ENCODE data around the gene SPPL3.
"Not testable (repeated sequence)": the region's sequence is repeated elsewhere in the genome, so short reads cannot be mapped to it uniquely, and the experiment has no call there.

The SPPL3 gene

DNA sequence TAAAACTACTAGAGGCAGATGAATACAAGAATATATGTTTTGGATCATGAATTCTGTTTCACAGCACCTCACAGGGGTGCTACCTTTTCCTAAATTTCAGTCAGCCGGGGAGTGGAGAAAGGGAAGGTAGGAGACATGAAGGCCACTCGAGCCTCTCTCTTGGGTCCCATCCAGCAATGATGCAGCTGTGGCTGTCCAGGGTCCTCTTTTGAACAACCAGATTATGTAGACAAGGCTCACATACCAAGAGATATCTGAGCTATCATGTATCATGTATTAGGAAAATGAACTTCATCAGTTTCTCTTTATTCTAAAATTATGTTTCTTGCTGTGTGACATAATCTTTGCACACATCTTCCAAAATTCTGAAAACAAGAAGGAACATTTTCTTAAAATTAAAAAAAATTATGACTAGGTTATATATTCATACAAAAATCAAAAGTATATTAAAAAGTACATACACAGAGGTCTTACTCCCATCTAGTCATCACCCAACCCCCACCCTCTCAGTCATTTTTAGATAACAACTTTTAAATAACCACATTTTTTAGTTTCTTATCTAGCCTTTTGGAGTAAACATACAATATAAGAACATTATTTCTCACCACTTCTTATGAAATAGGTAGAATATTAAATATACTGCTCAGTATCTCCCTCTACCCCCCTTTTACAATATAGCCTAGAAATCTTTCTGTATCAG is 89.8 kb downstream of the SPPL3 start:
- no peak for DNase-seq

- no peak for DNase-seq
These were observed 90.5 kb downstream of the SPPL3 start for GRCh38 chr12:120813588-120814153.

GRCh38 chr12:120810021-120810420 is 94.1 kb downstream of the SPPL3 start:
- no peak for DNase-seq

DNA sequence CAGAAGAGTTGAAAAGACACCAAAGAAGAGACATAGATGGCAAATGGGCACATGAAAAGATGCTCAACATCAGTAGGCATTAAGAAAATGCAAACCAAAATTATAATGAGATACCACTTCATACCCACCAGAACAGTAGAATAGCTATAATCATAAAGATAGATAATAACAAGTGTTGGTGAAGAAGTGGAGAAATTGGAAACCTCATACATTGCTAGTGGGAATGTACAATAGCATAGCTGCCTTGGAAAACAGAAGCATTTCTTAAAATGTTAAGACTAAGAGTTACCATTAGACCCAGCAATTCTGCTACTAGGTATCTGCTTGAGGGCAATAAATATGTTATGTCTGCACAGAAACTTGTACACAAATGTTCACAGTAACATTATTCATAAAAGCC is 99.7 kb downstream of the SPPL3 start:
- DNase-seq = no peak

GRCh38 chr12:120801146-120801545 is 103.0 kb downstream of the SPPL3 start:
- no peak for DNase-seq

DNA sequence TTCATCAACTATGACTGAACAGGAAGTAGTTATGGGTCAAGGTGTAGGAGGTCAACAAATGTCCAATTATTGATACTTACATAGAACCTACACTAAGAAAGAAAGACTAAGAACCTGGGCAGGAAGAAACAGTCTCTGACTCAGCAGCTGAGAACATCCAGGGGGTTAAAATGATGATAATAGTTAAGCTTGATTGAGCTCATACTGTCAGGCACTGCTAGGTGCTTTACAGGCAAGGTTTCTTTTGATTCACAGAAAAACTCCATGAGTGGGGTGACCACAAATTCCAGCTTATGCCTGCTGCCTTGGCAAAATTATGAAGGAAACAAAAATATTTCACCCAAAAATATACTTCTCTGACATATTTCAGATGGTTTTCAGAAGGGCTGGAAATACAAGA is 103.5 kb downstream of the SPPL3 start:
- DNase-seq = no peak

DNA sequence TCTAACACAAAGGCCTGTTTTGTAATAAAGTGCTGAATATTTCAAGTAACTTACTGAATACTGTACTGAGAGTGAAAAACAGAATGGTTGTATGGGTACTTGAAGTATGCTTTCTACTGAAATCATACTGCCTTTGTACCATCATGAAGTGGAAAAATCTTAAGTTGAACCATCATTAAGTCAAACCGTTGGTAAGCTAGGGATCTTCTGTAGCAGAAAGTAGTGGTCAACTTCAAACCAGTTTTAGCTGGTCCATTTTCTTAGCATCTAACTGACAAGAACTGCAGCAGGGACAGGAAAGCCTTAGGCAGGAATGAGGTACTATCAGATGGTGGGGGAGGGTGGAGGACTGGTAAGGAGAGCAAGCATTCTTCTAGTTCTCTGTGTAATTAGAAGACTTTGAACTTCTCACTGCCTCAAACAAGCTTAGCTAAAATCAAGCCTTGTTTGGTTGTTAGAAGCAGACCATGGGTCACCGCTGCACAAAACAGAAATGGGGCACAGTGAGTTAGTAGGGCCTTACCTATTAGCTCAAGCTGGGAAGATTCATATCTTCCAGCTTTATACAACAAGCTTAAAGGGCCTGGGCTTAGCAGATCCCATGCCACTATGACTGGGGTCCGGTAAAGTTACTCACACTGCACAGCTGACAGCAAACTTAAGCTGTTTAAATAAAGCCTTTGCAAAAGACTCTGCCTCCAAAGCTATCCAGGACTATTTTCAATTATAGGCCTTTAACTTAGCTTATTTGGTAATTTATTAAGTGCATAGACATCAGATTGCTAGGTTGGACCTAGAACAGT is 104.7 kb downstream of the SPPL3 start:
- no peak for DNase-seq

DNA sequence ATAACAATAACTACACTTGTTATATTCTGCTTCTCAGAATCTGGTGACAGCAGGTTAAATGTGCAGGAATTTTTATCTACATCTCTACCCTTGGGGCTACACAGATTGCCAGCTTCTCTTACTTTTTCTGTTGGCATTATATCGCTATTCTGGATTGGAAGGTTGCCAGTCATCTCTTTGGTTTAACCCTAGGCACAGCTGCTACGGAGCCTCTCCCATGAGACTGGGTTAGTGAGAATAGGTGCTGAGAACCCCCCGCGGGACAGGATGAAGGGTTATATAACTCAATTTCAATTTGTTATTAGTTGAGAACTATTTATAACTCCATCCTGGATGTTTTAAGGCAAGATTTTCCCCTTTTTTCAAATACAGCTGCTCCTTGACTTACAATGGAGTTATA is 105.5 kb downstream of the SPPL3 start:
- no peak for DNase-seq

- DNase-seq = no peak
These were observed 106.2 kb downstream of the SPPL3 start for GRCh38 chr12:120797677-120798642.

- DNase-seq = no peak
These were observed 108.5 kb downstream of the SPPL3 start for GRCh38 chr12:120795441-120796178.

DNA sequence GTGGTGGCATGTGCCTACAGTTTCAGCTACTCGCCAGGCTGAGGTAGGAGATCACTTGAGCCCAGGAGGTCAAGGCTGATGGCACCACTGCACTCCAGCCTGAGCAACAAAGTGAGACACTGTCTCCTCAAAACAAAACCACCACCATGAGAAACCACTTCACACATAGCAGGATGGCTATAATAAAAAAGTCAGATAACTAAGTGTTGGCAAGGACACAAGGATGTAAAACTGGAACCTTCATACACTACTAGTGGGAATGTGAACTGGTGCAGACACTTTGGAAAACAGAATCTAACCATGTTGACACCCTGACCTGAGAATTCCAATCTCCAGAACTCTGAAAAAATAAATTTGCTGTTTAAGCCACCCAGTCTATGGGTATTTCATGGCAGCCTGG is 110.8 kb downstream of the SPPL3 start:
- DNase-seq = no peak

DNA sequence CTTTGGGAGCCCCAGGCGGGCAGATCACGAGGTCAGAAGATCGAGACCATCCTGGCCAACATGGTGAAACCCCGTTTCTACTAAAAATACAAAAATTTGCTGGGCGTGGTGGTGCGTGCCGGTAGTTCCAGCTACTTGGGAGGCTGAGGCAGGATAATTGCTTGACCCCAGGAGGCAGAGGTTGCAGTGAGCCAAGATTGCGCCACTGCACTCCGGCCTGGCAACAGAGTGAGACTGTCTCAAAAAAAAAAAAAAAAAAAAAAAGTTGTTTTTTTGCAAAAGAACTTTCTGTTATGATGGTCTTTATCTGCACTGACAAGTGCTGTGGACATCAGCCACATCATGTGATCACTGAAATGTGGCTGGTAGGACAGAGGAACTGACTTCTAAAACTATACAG is 111.7 kb downstream of the SPPL3 start:
- DNase-seq = not testable (repeated sequence)

GRCh38 chr12:120791669-120792176 is 112.4 kb downstream of the SPPL3 start:
- DNase-seq = no peak

GRCh38 chr12:120790114-120790513 is 114.0 kb downstream of the SPPL3 start:
- no peak for DNase-seq

GRCh38 chr12:120787889-120788288 is 116.3 kb downstream of the SPPL3 start:
- no peak for DNase-seq

DNA sequence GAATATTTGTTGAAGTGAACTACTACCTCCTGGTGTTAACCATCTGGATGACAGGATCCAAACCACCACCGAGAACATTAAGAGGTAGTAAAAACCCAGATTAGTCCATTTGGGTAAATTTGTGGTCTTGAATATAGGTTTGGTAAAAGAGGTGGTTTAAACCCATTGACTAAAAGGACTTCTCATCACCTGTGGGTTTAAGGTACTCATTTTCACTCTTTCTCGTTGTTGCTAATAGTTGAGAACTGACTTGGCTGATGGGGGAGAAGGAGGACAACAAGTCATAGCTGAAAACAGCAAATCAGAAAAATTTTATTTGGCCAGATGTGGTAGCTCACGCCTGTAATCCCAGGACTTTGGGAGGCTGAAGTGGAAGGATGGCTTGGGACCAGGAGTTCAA is 119.4 kb downstream of the SPPL3 start:
- DNase-seq = no peak

GRCh38 chr12:120783197-120783596 is 121.0 kb downstream of the SPPL3 start:
- DNase-seq = no peak

DNA sequence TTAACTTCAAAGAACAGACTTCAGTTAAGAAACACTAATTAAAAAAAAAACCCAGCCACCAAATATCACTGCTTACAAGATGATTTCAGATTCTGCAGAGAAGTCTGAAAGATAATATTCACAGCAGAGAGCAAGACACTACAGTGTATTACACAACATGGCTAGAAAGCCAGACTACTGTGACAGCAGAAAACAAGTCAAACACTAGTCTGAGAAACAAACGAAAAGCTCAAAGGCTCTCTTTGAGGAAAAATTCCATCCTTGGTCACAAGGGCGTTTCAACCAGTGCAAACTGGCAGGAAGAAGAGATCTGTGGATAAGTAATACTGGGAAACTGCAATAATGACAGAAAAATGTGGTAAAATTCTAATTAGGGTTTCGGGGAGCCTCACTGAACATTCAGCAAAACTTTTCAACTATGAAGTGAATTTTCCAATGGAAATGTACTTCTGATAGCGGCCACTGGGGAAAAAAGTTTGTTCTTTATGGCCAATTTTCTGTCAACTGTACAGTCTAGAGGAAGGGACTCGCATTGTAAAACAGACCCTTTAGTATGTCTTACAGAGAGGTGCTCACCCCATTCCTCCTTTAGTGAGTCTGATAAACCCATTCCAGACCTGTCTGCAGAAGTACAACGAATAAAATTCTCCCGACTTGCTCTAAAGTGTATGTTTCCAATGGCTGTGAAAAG is 128.2 kb downstream of the SPPL3 start:
- DNase-seq = no peak

DNA sequence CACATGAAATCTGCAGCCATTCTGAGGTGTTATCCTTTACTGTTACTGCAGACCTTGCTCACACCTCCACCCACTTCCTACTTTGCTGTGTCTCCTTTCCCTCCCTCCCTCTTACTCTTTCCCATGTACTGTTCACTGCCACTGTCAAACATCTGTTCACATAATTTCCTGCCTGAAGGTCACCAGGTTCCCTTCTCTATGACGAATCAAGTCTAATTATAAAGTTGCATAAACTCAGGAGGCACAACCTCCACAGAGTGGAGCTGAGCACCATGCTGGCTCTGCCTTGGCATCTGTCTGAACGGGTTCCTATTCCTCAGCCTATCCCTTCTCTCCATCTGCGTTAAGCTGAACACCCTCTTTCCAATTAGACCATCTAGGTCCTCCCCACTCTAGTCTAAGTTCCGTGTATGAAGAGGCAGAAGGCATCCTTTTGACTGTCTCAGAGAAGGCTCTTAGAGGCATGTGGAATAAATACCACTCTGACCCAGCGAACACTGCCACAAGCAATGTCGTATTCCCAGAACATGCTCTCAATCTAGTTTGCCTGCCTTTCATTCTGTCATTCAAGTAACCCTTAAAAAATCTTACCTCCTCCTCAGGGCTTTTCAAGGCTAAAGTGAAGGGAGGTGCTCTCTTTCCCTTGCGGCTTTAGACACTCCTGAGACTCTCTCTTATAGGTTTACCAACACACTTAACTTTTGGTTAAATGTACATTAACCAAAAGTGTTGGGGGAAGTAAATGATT is 129.8 kb downstream of the SPPL3 start:
- DNase-seq = no peak

DNA sequence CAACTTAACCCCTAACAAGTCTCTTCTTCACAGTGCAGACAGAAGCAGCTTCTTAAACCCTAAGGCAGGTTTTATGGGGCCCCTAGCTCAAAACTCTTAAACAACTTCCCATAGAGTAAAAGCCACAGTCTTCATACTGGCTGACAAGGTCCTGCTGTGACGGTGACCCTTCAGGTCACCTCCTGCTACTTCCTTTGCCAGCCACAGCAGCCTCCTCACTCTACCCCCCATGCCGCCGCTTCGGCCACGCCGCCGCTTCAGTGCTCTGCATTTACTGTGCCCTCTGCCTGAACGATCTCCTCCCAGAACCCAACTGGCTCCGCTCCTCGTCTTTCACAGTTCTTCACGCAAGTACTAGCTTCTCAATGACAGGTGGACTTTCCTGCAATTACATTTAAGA is 133.1 kb downstream of the SPPL3 start:
- no peak for DNase-seq

Measured in DMS79 (cell line).